Testis (tissue), 3 donors: ENCODE data around the gene RAB1A. TPM values are rescaled to one million over a fixed set of nuclear protein-coding genes. Genes with fewer than 3 reads are reported as not detected.
"Not testable (repeated sequence)": the region's sequence is repeated elsewhere in the genome, so short reads cannot be mapped to it uniquely, and the experiment has no call there.

Source experiments
- DNase-seq: peaks from one replicate; pipeline ENCODE4 v3.0.0-alpha.2; 2019
- H3K27ac ChIP-seq, 2 donors: fragments of 200-600 bp; sonication (generic); one replicate each; pipeline ENCODE4 v1.5.1; 2019
- H3K27me3 ChIP-seq: fragments of 200-600 bp; sonication (generic); one replicate; pipeline ENCODE4 v1.5.1; 2019
- H3K36me3 ChIP-seq: fragments of 200-600 bp; sonication (generic); one replicate; pipeline ENCODE4 v1.5.1; 2017; ENCODE audit warnings: low read depth; ENCODE audit errors: missing control alignments
- H3K4me1 ChIP-seq: fragments of 200-600 bp; sonication (generic); one replicate; pipeline ENCODE4 v1.5.1; 2019
- H3K4me3 ChIP-seq, 2 donors: fragments of 200-600 bp; sonication (generic); one replicate each; pipeline ENCODE4 v1.5.1; 2017 to 2019
- H3K9me3 ChIP-seq: fragments of 200-600 bp; sonication (generic); one replicate; pipeline ENCODE4 v1.5.1; 2017
- POLR2A ChIP-seq: fragments of 450-650 bp; IDR thresholded peaks from one replicate; pipeline ENCODE4 v1.6.1; 2017; ENCODE audit warnings: antibody characterized with exemption, mild to moderate bottlenecking, moderate library complexity
- WGBS, 2 donors: methylation state at CpG; one replicate each; pipeline ENCODE4 v1.1.5; 2018; 5-methylcytosine and 5-hydroxymethylcytosine counted together
- intact Hi-C: fragments of 100-400 bp; cut with DNase I; formaldehyde crosslinking; loops from one replicate; pipeline ENCODE4 v1.15.1; 2023; ENCODE audit warnings: low total_unique reads
- polyA plus RNA-seq: library from polyadenylated mRNA; stranded (reverse); fragments of 350-450 nt; fragmentation: Illumina TruSeq; extraction: RNeasy Lipid Tissue Mini Kit (QIAGEN cat#74804); gene quantifications from one replicate; pipeline ENCODE4 v1.2.3, GENCODE V29; 2014; ENCODE audit warnings: low read depth, low replicate concordance; ENCODE audit not compliant: insufficient read depth
- total RNA-seq, 2 donors: library from RNA; depleted of rRNA; stranded (reverse); fragments of >200 nt; gene quantifications; one replicate each; pipeline ENCODE4 v1.2.3, GENCODE V29; 2016
- TF ChIP-seq, protein P1 (sequence below), 3 experiments: fragments of 450-650 bp in 2 of 3; fragments of 200-600 bp in 1 of 3; sonication (generic) in 1 of 3; IDR thresholded peaks; one replicate each; pipeline ENCODE4 v1.5.1; 2016 to 2019; ENCODE audit warnings: antibody characterized with exemption in 3 of 3, mild to moderate bottlenecking in 2 of 3, moderate library complexity in 1 of 3

The RAB1A gene
- total and polyA plus RNA-seq, 3 donors from 2014 or later: 82.0 to 154 (median 113) TPM

DNA sequence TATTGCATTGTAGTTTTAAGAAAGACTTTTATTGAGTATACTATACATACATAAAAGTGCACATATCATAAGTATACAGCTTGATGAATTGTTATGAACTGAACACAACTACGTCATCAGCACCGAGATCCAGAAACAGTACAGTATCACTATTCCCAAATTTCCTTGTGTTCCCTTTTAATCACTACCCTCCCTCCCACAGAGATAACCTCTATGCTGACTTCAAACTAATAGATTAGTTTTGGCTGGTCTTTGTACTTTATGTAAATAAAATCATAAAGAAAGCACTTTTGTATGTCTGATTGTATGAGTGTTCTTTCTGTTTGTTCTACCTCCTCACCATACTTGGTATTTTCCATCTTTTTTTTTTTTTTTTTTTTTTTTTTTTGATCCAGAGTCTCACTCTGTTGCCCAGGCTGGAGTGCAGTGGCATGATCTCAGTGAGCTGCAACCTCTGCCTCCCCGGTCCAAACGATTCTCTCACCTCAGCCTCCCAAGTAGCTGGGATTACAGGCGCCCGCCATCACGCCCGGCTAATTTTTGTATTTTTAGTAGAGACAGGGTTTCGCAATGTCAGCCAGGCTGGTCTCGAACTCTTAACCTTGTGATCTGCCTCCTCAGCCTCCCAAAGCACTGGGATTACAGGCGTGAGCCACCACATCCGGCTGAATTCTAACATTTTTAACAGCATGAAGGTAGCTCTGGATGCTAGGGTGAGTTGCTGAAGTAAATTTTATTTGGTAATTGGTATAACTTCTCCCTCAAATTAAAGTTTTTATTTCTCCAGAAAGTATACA is 43.3 kb upstream of the RAB1A start:
- intact Hi-C loops: no loop called here
- no peaks in the 10 kb centered on the region for H3K36me3 ChIP-seq
- 87 to 91% methylated on average over 12 of the region's 12 CpGs for WGBS, 2 donors
- no peak overlapping the region for H3K4me3 ChIP-seq
- peaks cover 3% of the 10 kb centered on the region for H3K4me1 ChIP-seq
- H3K9me3 ChIP-seq: no peaks in the 10 kb centered on the region
- TF ChIP-seq, protein P1, sequence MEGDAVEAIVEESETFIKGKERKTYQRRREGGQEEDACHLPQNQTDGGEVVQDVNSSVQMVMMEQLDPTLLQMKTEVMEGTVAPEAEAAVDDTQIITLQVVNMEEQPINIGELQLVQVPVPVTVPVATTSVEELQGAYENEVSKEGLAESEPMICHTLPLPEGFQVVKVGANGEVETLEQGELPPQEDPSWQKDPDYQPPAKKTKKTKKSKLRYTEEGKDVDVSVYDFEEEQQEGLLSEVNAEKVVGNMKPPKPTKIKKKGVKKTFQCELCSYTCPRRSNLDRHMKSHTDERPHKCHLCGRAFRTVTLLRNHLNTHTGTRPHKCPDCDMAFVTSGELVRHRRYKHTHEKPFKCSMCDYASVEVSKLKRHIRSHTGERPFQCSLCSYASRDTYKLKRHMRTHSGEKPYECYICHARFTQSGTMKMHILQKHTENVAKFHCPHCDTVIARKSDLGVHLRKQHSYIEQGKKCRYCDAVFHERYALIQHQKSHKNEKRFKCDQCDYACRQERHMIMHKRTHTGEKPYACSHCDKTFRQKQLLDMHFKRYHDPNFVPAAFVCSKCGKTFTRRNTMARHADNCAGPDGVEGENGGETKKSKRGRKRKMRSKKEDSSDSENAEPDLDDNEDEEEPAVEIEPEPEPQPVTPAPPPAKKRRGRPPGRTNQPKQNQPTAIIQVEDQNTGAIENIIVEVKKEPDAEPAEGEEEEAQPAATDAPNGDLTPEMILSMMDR (IDR thresholded peaks at IDR 0.05): no peak
- TF ChIP-seq POLR2A: no peak
- no peak for DNase-seq
- H3K27ac ChIP-seq: no peak overlapping the region
- H3K27me3 ChIP-seq: no peaks in the 10 kb centered on the region

DNA sequence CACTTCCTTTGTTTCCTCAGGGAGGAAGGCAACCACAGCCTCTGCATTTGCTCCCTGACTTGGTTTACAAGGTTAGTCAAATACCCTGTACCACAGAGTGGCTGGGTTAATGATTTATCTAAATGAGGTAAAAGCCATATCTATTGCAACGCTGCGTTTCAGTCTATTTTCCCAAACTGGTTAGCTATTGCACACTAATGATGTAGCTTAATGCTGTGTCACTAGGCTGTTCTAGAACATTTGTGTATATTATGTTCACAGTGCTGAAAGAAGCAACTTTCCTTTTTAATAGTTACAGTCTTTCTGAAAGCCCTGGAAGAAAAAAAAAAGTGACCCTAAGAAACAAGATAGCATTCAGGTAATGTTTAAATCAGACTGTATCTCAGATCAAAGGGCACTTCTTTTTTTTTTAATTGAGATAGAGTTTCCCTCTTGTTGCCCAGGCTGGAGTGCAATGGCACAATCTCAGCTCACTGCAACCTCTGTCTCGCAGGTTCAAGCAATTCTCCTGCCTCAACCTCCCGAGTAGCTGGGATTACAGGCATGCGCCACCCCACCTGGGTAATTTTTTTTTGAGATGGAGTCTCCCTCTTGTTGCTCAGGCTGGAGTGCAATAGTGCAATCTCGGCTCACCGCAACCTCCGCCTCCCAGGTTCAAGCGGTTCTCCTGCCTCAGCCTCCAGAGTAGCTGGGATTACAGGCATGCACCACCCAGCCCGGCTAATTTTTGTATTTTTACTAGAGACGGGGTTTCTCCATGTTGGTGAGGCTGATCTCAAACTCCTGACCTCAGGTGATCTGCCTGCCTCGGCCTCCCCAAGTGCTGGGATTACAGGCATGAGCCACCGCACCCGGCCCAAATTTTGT is 40.9 kb upstream of the RAB1A start:
- H3K27ac ChIP-seq, DNase-seq, intact Hi-C loops, H3K9me3 ChIP-seq, H3K4me1 ChIP-seq, H3K27me3 ChIP-seq, H3K4me3 ChIP-seq, H3K36me3 ChIP-seq: not testable (repeated sequence)
- WGBS, 2 donors: 81 to 90% methylated on average over 14 of the region's 14 CpGs

DNA sequence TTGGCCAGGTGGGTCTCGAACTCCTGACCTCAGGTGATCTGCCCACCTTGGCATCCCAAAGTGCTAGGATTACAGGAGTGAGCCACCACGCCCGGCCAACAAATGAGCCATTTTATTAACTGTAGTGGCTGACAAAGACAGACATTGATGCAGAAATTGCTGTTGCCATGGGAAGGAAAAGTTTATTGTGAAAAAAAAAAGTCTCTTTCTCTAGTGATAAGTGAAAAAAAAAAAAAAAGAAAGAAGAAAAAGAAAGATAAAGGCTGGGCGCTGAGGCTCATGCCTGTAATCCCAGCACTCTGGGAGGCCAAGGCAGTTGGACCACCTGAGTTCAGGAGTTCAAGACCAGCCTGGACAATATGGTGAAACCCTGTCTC is 39.8 kb upstream of the RAB1A start:
- WGBS, 2 donors: 87 to 94% methylated on average over 4 of the region's 4 CpGs
- Histone ChIP-seq H3K9me3 (no peaks in the 10 kb centered on the region), H3K4me3 (no peak overlapping the region), H3K27me3 (no peaks in the 10 kb centered on the region), H3K36me3 (no peaks in the 10 kb centered on the region), H3K4me1 (peaks cover 5% of the 10 kb centered on the region), H3K27ac (no peak overlapping the region)
- no peak for DNase-seq
- TF ChIP-seq, protein P1 (IDR thresholded peaks at IDR 0.05): no peak
- TF ChIP-seq POLR2A: no peak
- intact Hi-C loops: loop anchor here (10.0 kb wide), 1 partner anchor 105 kb away; no protein-coding TSS in a partner anchor

DNA sequence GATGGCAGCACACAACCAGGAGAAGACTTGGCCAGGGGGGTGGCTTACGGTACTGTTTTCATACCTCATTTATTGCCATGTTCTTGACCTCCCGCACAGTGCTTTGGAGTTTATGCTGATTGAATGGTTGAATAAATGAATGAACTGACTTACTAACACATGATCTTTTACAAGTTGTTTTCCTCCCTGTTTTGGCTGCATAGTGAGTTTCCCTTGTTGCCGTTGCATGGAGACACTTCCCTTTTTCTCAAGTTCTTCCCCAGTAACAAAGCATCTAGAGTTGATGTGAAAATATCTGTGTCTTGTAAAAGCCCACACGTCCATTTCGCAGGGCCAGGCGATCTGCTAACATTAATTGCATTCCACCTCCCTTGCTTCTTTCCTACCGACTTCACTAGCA is 35.7 kb upstream of the RAB1A start:
- Histone ChIP-seq H3K36me3 (no peaks in the 10 kb centered on the region), H3K4me1 (peaks cover 10% of the 10 kb centered on the region), H3K27me3 (no peaks in the 10 kb centered on the region), H3K27ac (no peak overlapping the region), H3K4me3 (no peak overlapping the region), H3K9me3 (no peaks in the 10 kb centered on the region)
- intact Hi-C loops: loop anchor here (10.0 kb wide), 1 partner anchor 101 kb away; no protein-coding TSS in a partner anchor
- WGBS, 2 donors: 84 to 87% methylated on average over 7 of the region's 7 CpGs
- DNase-seq: no peak
- TF ChIP-seq, protein P1 (IDR thresholded peaks at IDR 0.05): no peak
- no peak for TF ChIP-seq POLR2A

DNA sequence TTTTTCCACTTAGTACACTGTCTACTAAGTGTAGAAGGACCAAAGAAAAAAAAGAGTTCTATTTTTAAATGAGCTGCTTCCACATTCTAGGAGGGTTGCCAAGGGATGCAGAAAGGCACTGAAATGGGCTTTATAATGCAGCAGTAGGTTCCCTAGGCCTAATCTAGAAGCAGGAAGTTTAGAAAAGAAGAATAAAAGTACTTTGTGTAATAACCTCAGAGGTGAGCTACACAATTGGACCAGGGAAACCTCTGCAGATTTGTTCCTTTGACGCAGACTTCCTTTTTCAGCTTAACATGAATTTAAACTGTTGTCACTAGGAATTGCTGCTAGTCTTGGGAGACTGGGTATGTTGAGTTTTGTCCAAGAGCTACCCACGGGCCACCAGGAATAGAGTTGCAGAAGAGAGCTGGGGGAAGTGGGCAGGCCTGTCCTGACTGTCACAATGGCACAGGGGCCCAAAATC is 34.6 kb upstream of the RAB1A start:
- DNase-seq: peak; percentile 35
- no peaks in the 10 kb centered on the region for H3K27me3 ChIP-seq
- no peaks in the 10 kb centered on the region for H3K9me3 ChIP-seq
- peaks cover 13% of the 10 kb centered on the region for H3K4me1 ChIP-seq
- 50 to 57% methylated on average over 2 of the region's 2 CpGs for WGBS, 2 donors
- H3K4me3 ChIP-seq: no peak overlapping the region
- intact Hi-C loops: loop anchor here (10.0 kb wide), 1 partner anchor 100 kb away; no protein-coding TSS in a partner anchor
- peak overlapping the region; percentile 50 to 57 for H3K27ac ChIP-seq
- TF ChIP-seq, protein P1 (IDR thresholded peaks at IDR 0.05): no peak
- no peak for TF ChIP-seq POLR2A
- H3K36me3 ChIP-seq: no peaks in the 10 kb centered on the region
